SJCRH30 (cell line): ENCODE data around the gene YIF1B. TPM values are rescaled to one million over a fixed set of nuclear protein-coding genes. Genes with fewer than 3 reads are reported as not detected.
"Not testable (repeated sequence)": the region's sequence is repeated elsewhere in the genome, so short reads cannot be mapped to it uniquely, and the experiment has no call there.

Experiments
- DNase-seq, 2 experiments: peaks; one replicate each; pipeline ENCODE4 v3.0.0-alpha.2; 2015 to 2020
- H3K27ac ChIP-seq: fragments of 250-450 bp; sonication (Bioruptor Pico); 2 replicates; pipeline ENCODE4 v1.5.1; 2020; ENCODE audit warnings: mild to moderate bottlenecking, moderate library complexity
- H3K27me3 ChIP-seq: fragments of 250-450 bp; sonication (Bioruptor Pico); 2 replicates; pipeline ENCODE4 v1.5.1; 2020; ENCODE audit warnings: mild to moderate bottlenecking, moderate library complexity
- H3K36me3 ChIP-seq: fragments of 250-450 bp; sonication (Bioruptor Pico); 2 replicates; pipeline ENCODE4 v1.5.1; 2020; ENCODE audit warnings: mild to moderate bottlenecking, moderate library complexity
- H3K4me1 ChIP-seq: fragments of 250-450 bp; sonication (Bioruptor Pico); 2 replicates; pipeline ENCODE4 v1.5.1; 2020; ENCODE audit warnings: mild to moderate bottlenecking, moderate library complexity
- H3K4me3 ChIP-seq: fragments of 250-450 bp; sonication (Bioruptor Pico); 2 replicates; pipeline ENCODE4 v1.5.1; 2020; ENCODE audit warnings: mild to moderate bottlenecking, moderate library complexity
- H3K9me3 ChIP-seq: fragments of 250-450 bp; sonication (Bioruptor Pico); replicated peaks from 2 replicates; pipeline ENCODE4 v1.5.1; 2020; ENCODE audit warnings: mild to moderate bottlenecking, moderate library complexity
- total RNA-seq: library from RNA; depleted of rRNA; stranded (reverse); fragments of >200 nt; shearing (Covaris generic); gene quantifications from 2 replicates; pipeline ENCODE4 v1.2.3, GENCODE V29; 2014; rRNA removed

YIF1B gene
- total RNA-seq, result 47.9 and 54.5 TPM in 2 replicates

- Histone ChIP-seq H3K36me3 (no peaks in the 10 kb centered on the region), H3K4me1 (peaks cover 3% of the 10 kb centered on the region), H3K4me3 (peak within 1 kb of the TSS; percentile 68), H3K27me3 (no peaks in the 10 kb centered on the region), H3K9me3 (no peaks in the 10 kb centered on the region), H3K27ac (peak within 1 kb of the TSS; percentile 7; the same call in 1 of the 2 replicates)
- DNase-seq, result peak; percentile 98
These were observed at the start of gene YIF1B for GRCh38 chr19:38315657-38316476. TSS of gene YIF1B (minus strand) at chr19:38315947. CDS start at chr19:38315917, 30 bp downstream.

GRCh38 chr19:38362946-38363688, 47.4 kb upstream of the YIF1B start:
- DNase-seq, H3K4me1 ChIP-seq, H3K36me3 ChIP-seq, H3K9me3 ChIP-seq, H3K27me3 ChIP-seq, H3K27ac ChIP-seq: not testable (repeated sequence)
- peak overlapping the region; percentile 58 for H3K4me3 ChIP-seq

- H3K4me3 ChIP-seq, result peak overlapping the region; percentile 58
- H3K27me3 ChIP-seq, result peaks cover 8% of the 10 kb centered on the region; the same call in 1 of the 2 replicates
- no peaks in the 10 kb centered on the region for H3K9me3 ChIP-seq
- no peaks in the 10 kb centered on the region for H3K36me3 ChIP-seq
- H3K27ac ChIP-seq, result no peak overlapping the region
- H3K4me1 ChIP-seq, result peaks cover 3% of the 10 kb centered on the region; the same call in 1 of the 2 replicates
- peak; percentile 87 to 90 for DNase-seq
These were observed 46.6 kb upstream of the YIF1B start for GRCh38 chr19:38362076-38362945.

GRCh38 chr19:38361633-38362075, 45.9 kb upstream of the YIF1B start:
- Histone ChIP-seq H3K4me1 (peaks cover 3% of the 10 kb centered on the region; the same call in 1 of the 2 replicates), H3K36me3 (no peaks in the 10 kb centered on the region), H3K9me3 (no peaks in the 10 kb centered on the region), H3K4me3 (peak overlapping the region; percentile 58), H3K27ac (no peak overlapping the region), H3K27me3 (peaks cover 8% of the 10 kb centered on the region; the same call in 1 of the 2 replicates)
- peak; percentile 86 to 88 for DNase-seq

- H3K27ac ChIP-seq, result no peak overlapping the region
- H3K9me3 ChIP-seq, result no peaks in the 10 kb centered on the region
- no peak for DNase-seq
- H3K4me1 ChIP-seq, result peaks cover 3% of the 10 kb centered on the region; the same call in 1 of the 2 replicates
- H3K36me3 ChIP-seq, result no peaks in the 10 kb centered on the region
- H3K27me3 ChIP-seq, result peaks cover 14% of the 10 kb centered on the region
- H3K4me3 ChIP-seq, result no peak overlapping the region; the same call in 1 of the 2 replicates
These were observed 45.3 kb upstream of the YIF1B start for GRCh38 chr19:38360839-38361631.

GRCh38 chr19:38360351-38360750, 44.6 kb upstream of the YIF1B start:
- Histone ChIP-seq H3K4me3 (no peak overlapping the region), H3K9me3 (no peaks in the 10 kb centered on the region), H3K27me3 (peaks cover 16% of the 10 kb centered on the region), H3K27ac (no peak overlapping the region), H3K4me1 (peaks cover 3% of the 10 kb centered on the region; the same call in 1 of the 2 replicates), H3K36me3 (no peaks in the 10 kb centered on the region)
- no peak for DNase-seq

GRCh38 chr19:38359242-38360021, 43.7 kb upstream of the YIF1B start:
- no peak overlapping the region for H3K4me3 ChIP-seq
- no peak for DNase-seq
- H3K4me1 ChIP-seq, result peaks cover 3% of the 10 kb centered on the region; the same call in 1 of the 2 replicates
- no peak overlapping the region for H3K27ac ChIP-seq
- no peaks in the 10 kb centered on the region for H3K9me3 ChIP-seq
- no peaks in the 10 kb centered on the region for H3K36me3 ChIP-seq
- peaks cover 16% of the 10 kb centered on the region for H3K27me3 ChIP-seq

GRCh38 chr19:38358071-38358470, 42.3 kb upstream of the YIF1B start:
- Histone ChIP-seq H3K4me3 (no peak overlapping the region), H3K27ac (no peak overlapping the region), H3K9me3 (no peaks in the 10 kb centered on the region), H3K36me3 (no peaks in the 10 kb centered on the region), H3K27me3 (peaks cover 16% of the 10 kb centered on the region), H3K4me1 (peaks cover 4% of the 10 kb centered on the region; the same call in 1 of the 2 replicates)
- DNase-seq, result no peak

GRCh38 chr19:38355728-38356725, 40.3 kb upstream of the YIF1B start:
- Histone ChIP-seq H3K9me3 (no peaks in the 10 kb centered on the region), H3K27me3 (peaks cover 16% of the 10 kb centered on the region), H3K4me3 (no peak overlapping the region), H3K4me1 (peaks cover 8% of the 10 kb centered on the region), H3K36me3 (no peaks in the 10 kb centered on the region), H3K27ac (no peak overlapping the region)
- no peak for DNase-seq

- DNase-seq, result peak in 1 of 2 experiments; percentile 57
- peaks cover 8% of the 10 kb centered on the region; the same call in 1 of the 2 replicates for H3K27me3 ChIP-seq
- H3K27ac ChIP-seq, result no peak overlapping the region
- no peak overlapping the region for H3K4me3 ChIP-seq
- H3K4me1 ChIP-seq, result peaks cover 8% of the 10 kb centered on the region
- H3K9me3 ChIP-seq, result no peaks in the 10 kb centered on the region
- H3K36me3 ChIP-seq, result no peaks in the 10 kb centered on the region
These were observed 36.9 kb upstream of the YIF1B start for GRCh38 chr19:38352611-38353010.

- peaks cover 8% of the 10 kb centered on the region; the same call in 1 of the 2 replicates for H3K27me3 ChIP-seq
- peak; percentile 57 to 68 for DNase-seq
- peaks cover 8% of the 10 kb centered on the region for H3K4me1 ChIP-seq
- H3K9me3 ChIP-seq, result no peaks in the 10 kb centered on the region
- H3K27ac ChIP-seq, result no peak overlapping the region
- H3K4me3 ChIP-seq, result no peak overlapping the region
- H3K36me3 ChIP-seq, result no peaks in the 10 kb centered on the region
These were observed 36.2 kb upstream of the YIF1B start for GRCh38 chr19:38351865-38352395.

- H3K4me1 ChIP-seq, result peaks cover 8% of the 10 kb centered on the region
- no peak overlapping the region for H3K27ac ChIP-seq
- peaks cover under 1% of the 10 kb centered on the region; the same call in 1 of the 2 replicates for H3K27me3 ChIP-seq
- H3K9me3 ChIP-seq, result no peaks in the 10 kb centered on the region
- no peak for DNase-seq
- H3K36me3 ChIP-seq, result no peaks in the 10 kb centered on the region
- no peak overlapping the region for H3K4me3 ChIP-seq
These were observed 35.1 kb upstream of the YIF1B start for GRCh38 chr19:38350883-38351282.
